ENCODE results near the gene COBL.

DNA sequence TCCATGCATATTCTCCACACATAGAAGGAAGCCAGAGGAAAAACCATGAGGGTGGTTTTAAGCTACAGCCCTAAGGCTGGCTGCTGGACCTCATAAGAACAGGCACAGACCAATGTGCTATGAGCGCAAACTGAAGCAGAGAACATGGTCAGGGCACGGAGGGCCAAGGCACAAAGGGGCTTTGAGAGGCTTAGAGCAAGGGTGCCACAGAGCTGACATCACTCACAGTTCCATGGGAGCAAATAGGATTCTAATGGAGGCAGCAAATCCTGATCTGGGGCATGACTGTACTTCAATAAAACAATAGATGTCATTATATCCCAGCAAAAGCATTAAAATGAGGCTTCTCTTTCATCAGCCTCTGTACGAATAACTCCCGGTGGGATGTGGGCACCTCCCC is 162.4 kb downstream of the COBL start:
- TF ChIP-seq, protein P1, sequence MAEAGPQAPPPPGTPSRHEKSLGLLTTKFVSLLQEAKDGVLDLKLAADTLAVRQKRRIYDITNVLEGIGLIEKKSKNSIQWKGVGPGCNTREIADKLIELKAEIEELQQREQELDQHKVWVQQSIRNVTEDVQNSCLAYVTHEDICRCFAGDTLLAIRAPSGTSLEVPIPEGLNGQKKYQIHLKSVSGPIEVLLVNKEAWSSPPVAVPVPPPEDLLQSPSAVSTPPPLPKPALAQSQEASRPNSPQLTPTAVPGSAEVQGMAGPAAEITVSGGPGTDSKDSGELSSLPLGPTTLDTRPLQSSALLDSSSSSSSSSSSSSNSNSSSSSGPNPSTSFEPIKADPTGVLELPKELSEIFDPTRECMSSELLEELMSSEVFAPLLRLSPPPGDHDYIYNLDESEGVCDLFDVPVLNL (IDR thresholded peaks at IDR 0.05; ENCODE audit: low read depth, low read length): no peak
- no peak for TF ChIP-seq YY1 (IDR thresholded peaks at IDR 0.05; ENCODE audit: low read depth, low read length)
- TF ChIP-seq, protein P2, sequence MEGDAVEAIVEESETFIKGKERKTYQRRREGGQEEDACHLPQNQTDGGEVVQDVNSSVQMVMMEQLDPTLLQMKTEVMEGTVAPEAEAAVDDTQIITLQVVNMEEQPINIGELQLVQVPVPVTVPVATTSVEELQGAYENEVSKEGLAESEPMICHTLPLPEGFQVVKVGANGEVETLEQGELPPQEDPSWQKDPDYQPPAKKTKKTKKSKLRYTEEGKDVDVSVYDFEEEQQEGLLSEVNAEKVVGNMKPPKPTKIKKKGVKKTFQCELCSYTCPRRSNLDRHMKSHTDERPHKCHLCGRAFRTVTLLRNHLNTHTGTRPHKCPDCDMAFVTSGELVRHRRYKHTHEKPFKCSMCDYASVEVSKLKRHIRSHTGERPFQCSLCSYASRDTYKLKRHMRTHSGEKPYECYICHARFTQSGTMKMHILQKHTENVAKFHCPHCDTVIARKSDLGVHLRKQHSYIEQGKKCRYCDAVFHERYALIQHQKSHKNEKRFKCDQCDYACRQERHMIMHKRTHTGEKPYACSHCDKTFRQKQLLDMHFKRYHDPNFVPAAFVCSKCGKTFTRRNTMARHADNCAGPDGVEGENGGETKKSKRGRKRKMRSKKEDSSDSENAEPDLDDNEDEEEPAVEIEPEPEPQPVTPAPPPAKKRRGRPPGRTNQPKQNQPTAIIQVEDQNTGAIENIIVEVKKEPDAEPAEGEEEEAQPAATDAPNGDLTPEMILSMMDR (IDR thresholded peaks at IDR 0.05 in 2 of 3, conservative IDR thresholded peaks at IDR 0.05 in 1 of 3; ENCODE audit: control insufficient read depth in 2 of 3, extremely low read depth in 1 of 3, insufficient read depth in 1 of 3, low read depth in 3 of 3, low read length in 3 of 3): no peak
- TF ChIP-seq CHD2 (IDR thresholded peaks at IDR 0.05; ENCODE audit: borderline replicate concordance, low read depth, low read length): no peak

Measured in GM12878 (cell line).